ENCODE data around the gene MDH2. TPM values are rescaled to one million over a fixed set of nuclear protein-coding genes. Genes with fewer than 3 reads are reported as not detected.
"Not testable (repeated sequence)": the region's sequence is repeated elsewhere in the genome, so short reads cannot be mapped to it uniquely, and the experiment has no call there.

The MDH2 gene
- 135 TPM for total RNA-seq

- DNase-seq (ENCODE audit: low spot score) = peak; percentile 96
Observed at GRCh38 chr7:76047811-76048667, at the start of gene MDH2, which contains the start of gene STYXL1. TSS of gene MDH2 (plus strand) at chr7:76048106. CDS start at chr7:76048161, 55 bp downstream. TSS of gene STYXL1 (minus strand) at chr7:76048000. CDS start at chr7:76030523, 17,477 bp downstream.

- no peak for DNase-seq (ENCODE audit: low spot score)
Observed at GRCh38 chr7:76000566-76000965, 47.3 kb upstream of the MDH2 start.

- no peak for DNase-seq (ENCODE audit: low spot score)
Observed at GRCh38 chr7:76002139-76002538, 45.8 kb upstream of the MDH2 start.

GRCh38 chr7:76002822-76003221 is 45.1 kb upstream of the MDH2 start:
- no peak for DNase-seq (ENCODE audit: low spot score)

GRCh38 chr7:76003351-76003750 is 44.6 kb upstream of the MDH2 start:
- DNase-seq (ENCODE audit: low spot score) = no peak

GRCh38 chr7:76005004-76005403 is 42.9 kb upstream of the MDH2 start:
- DNase-seq (ENCODE audit: low spot score) = not testable (repeated sequence)

GRCh38 chr7:76008156-76008687 is 39.7 kb upstream of the MDH2 start:
- no peak for DNase-seq (ENCODE audit: low spot score)

- DNase-seq (ENCODE audit: low spot score) = no peak
Observed at GRCh38 chr7:76009672-76010600, 38.0 kb upstream of the MDH2 start.

GRCh38 chr7:76011442-76011861 is 36.5 kb upstream of the MDH2 start:
- DNase-seq (ENCODE audit: low spot score) = peak; percentile 55

GRCh38 chr7:76016191-76016947 is 31.5 kb upstream of the MDH2 start:
- no peak for DNase-seq (ENCODE audit: low spot score)

GRCh38 chr7:76018520-76018919 is 29.4 kb upstream of the MDH2 start:
- DNase-seq (ENCODE audit: low spot score) = not testable (repeated sequence)

GRCh38 chr7:76020031-76020714 is 27.7 kb upstream of the MDH2 start:
- DNase-seq (ENCODE audit: low spot score) = peak; percentile 67

- no peak for DNase-seq (ENCODE audit: low spot score)
Observed at GRCh38 chr7:76022026-76022780, 25.7 kb upstream of the MDH2 start.

- no peak for DNase-seq (ENCODE audit: low spot score)
Observed at GRCh38 chr7:76023002-76023401, 24.9 kb upstream of the MDH2 start.

GRCh38 chr7:76029682-76030081 is 18.2 kb upstream of the MDH2 start:
- not testable (repeated sequence) for DNase-seq (ENCODE audit: low spot score)

- no peak for DNase-seq (ENCODE audit: low spot score)
Observed at GRCh38 chr7:76031964-76032363, 15.9 kb upstream of the MDH2 start.

- DNase-seq (ENCODE audit: low spot score) = peak; percentile 15
Observed at GRCh38 chr7:76037310-76037709, 10.6 kb upstream of the MDH2 start.

- DNase-seq (ENCODE audit: low spot score) = no peak
Observed at GRCh38 chr7:76040126-76040525, 7.8 kb upstream of the MDH2 start.

- no peak for DNase-seq (ENCODE audit: low spot score)
Observed at GRCh38 chr7:76044375-76044865, 3.5 kb upstream of the MDH2 start.

- peak; percentile 11 for DNase-seq (ENCODE audit: low spot score)
Observed at GRCh38 chr7:76047305-76047810, 548 bp upstream of the MDH2 start.
